B cell (primary cell): ENCODE results near the gene UBA7.

Experiments used
- CTCF ChIP-seq: fragments of 200-600 bp; IDR thresholded peaks from one replicate; pipeline ENCODE4 v1.8.0; 2022; ENCODE audit warnings: antibody characterized with exemption, mild to moderate bottlenecking
- EZH2 ChIP-seq: IDR thresholded peaks from 2 replicates; pipeline ENCODE4 v1.6.1; 2012; ENCODE audit warnings: borderline replicate concordance, low read depth, mild to moderate bottlenecking, moderate library complexity, low read length; ENCODE audit not compliant: insufficient read depth, poor library complexity, severe bottlenecking

DNA sequence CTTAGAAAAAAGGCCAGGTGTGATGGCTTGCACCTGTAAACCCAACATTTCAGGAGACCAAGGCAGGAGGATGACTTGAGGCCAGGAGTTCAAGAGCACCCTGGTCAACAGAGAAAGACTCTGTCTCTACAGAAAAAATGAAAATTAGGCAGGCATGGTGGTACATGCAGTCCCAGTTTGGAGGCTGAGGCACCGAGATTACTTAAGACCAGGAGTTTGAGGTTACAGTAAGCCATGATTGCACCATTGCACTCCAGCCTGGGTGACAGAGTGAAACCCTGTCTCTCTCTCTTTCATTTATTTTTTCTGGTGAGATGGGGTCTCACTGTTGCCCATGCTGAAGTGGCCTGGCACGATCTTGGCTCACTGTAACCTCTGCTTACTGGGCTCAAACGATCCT lies 52.1 kb downstream of the UBA7 start:
- TF ChIP-seq CTCF = no peak
- TF ChIP-seq EZH2 = no peak
